Epithelial cell of proximal tubule (primary cell): Measurements from ENCODE around the gene CXCR5. TPM values are rescaled to one million over a fixed set of nuclear protein-coding genes. Genes with fewer than 3 reads are reported as not detected.

ENCODE experiments used
- DNase-seq: peaks from one replicate; pipeline ENCODE4 v3.0.0-alpha.2; 2011; ENCODE audit warnings: low read depth
- H3K4me3 ChIP-seq: 2 replicates; pipeline ENCODE4 v1.5.1; 2011; ENCODE audit warnings: low read depth, mild to moderate bottlenecking, low read length
- CTCF ChIP-seq: conservative IDR thresholded peaks from 2 replicates; pipeline ENCODE4 v1.5.1; 2012; ENCODE audit warnings: low read depth, mild to moderate bottlenecking, low read length
- total RNA-seq: library from RNA; depleted of rRNA; stranded (reverse); fragments of >200 nt; gene quantifications from 2 replicates; pipeline ENCODE4 v1.2.3, GENCODE V29; 2015

Gene CXCR5
- total RNA-seq, 1 donor from 2014 or later = not detected

GRCh38 chr11:118876286-118876685, 7.4 kb upstream of the CXCR5 start:
- no peak for DNase-seq
- no peak for TF ChIP-seq CTCF
- no peak overlapping the region for H3K4me3 ChIP-seq

- H3K4me3 ChIP-seq = no peak overlapping the region
- DNase-seq = no peak
- TF ChIP-seq CTCF = no peak
Measured at GRCh38 chr11:118877487-118878162, 6.1 kb upstream of the CXCR5 start.

- no peak for TF ChIP-seq CTCF
Measured at GRCh38 chr11:118878163-118878563, 5.5 kb upstream of the CXCR5 start.

GRCh38 chr11:118881228-118881627, 2.5 kb upstream of the CXCR5 start:
- TF ChIP-seq CTCF = no peak
- DNase-seq = no peak

More at GRCh38 chr11:118878163-118878563, 5.5 kb upstream of the CXCR5 start:
- DNase-seq = no peak
- no peak overlapping the region for H3K4me3 ChIP-seq

GRCh38 chr11:118882491-118882890, 1.2 kb upstream of the CXCR5 start:
- no peak for DNase-seq
- TF ChIP-seq CTCF = no peak
- no peak overlapping the region for H3K4me3 ChIP-seq

More at GRCh38 chr11:118881228-118881627, 2.5 kb upstream of the CXCR5 start:
- H3K4me3 ChIP-seq = no peak overlapping the region

GRCh38 chr11:118883004-118883367, 706 bp upstream of the CXCR5 start:
- DNase-seq = no peak
- H3K4me3 ChIP-seq = no peak overlapping the region
- TF ChIP-seq CTCF = no peak

- H3K4me3 ChIP-seq = no peak overlapping the region
- TF ChIP-seq CTCF = no peak
- DNase-seq = no peak
Measured at GRCh38 chr11:118884875-118885274, 1.2 kb downstream of the CXCR5 start.
